ENCODE data around the gene C1orf35. TPM values are rescaled to one million over a fixed set of nuclear protein-coding genes. Genes with fewer than 3 reads are reported as not detected.
A peak's percentile ranks its signal among the peaks of the same experiment; 100 is the strongest.

The C1orf35 gene
- polyA plus RNA-seq, 3 donors, result 6.9 to 34.2 (median 10.6) TPM

- DNase-seq, result no peak
- Mint-ChIP-seq H3K4me1 (peaks cover 4% of the 10 kb centered on the region), H3K27me3 (ENCODE audit: low read depth in 3 of 3) (peaks cover 1 to 7% (median 6%) of the 10 kb centered on the region in 3 donors), H3K36me3 (peaks cover 3 to 15% of the 10 kb centered on the region in 2 donors), H3K9me3 (no peaks in the 10 kb centered on the region), H3K27ac (peak overlapping the region in 4 of 7 donors; percentile 43 to 70 (median 52)), H3K4me3 (no peak overlapping the region)
- Histone ChIP-seq H3K79me2 (ENCODE audit: insufficient read depth, low read length) (no peaks in the 10 kb centered on the region), H3K4me1 (ENCODE audit: control insufficient read depth in 1 of 2, insufficient read depth in 2 of 2, low read length in 2 of 2) (no peaks in the 10 kb centered on the region), H3K9ac (ENCODE audit: insufficient read depth, low read length, poor library complexity, severe bottlenecking) (no peak overlapping the region), H3K27ac (ENCODE audit: low read depth in 1 of 2, low read length in 2 of 2) (no peak overlapping the region), H3K9me3 (replicated peaks in 1 of 2; ENCODE audit: control insufficient read depth in 1 of 2, insufficient read depth in 1 of 2, low read length in 2 of 2) (no peaks in the 10 kb centered on the region), H3K4me2 (replicated peaks; ENCODE audit: extremely low read depth, low read length, poor library complexity, severe bottlenecking) (no peak overlapping the region), H3K36me3 (replicated peaks in 1 of 2; ENCODE audit: control insufficient read depth in 1 of 2, insufficient read depth in 2 of 2, low read length in 2 of 2) (peaks cover 17 to 18% of the 10 kb centered on the region in 2 donors), H3K4me3 (replicated peaks in 1 of 3; ENCODE audit: low read depth in 2 of 3, low read length in 3 of 3) (no peak overlapping the region), H2AFZ (ENCODE audit: insufficient read depth, low read depth, low read length, poor library complexity, severe bottlenecking) (no peak overlapping the region), H3K27me3 (ENCODE audit: control insufficient read depth in 2 of 2, insufficient read depth in 2 of 2, low read length in 2 of 2) (no peaks in the 10 kb centered on the region), H4K20me1 (ENCODE audit: insufficient read depth, low read length) (peaks cover 39% of the 10 kb centered on the region)
- 88% methylated on average over 14 of the region's 19 CpGs for WGBS (ENCODE audit: insufficient coverage)
- intact Hi-C loops (cut with micrococcal nuclease), result no loop called here
- TF ChIP-seq, protein P1, sequence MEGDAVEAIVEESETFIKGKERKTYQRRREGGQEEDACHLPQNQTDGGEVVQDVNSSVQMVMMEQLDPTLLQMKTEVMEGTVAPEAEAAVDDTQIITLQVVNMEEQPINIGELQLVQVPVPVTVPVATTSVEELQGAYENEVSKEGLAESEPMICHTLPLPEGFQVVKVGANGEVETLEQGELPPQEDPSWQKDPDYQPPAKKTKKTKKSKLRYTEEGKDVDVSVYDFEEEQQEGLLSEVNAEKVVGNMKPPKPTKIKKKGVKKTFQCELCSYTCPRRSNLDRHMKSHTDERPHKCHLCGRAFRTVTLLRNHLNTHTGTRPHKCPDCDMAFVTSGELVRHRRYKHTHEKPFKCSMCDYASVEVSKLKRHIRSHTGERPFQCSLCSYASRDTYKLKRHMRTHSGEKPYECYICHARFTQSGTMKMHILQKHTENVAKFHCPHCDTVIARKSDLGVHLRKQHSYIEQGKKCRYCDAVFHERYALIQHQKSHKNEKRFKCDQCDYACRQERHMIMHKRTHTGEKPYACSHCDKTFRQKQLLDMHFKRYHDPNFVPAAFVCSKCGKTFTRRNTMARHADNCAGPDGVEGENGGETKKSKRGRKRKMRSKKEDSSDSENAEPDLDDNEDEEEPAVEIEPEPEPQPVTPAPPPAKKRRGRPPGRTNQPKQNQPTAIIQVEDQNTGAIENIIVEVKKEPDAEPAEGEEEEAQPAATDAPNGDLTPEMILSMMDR (IDR thresholded peaks at IDR 0.05), result no peak
These were observed 49.2 kb upstream of the C1orf35 start for GRCh38 chr1:228152097-228152917.

DNA sequence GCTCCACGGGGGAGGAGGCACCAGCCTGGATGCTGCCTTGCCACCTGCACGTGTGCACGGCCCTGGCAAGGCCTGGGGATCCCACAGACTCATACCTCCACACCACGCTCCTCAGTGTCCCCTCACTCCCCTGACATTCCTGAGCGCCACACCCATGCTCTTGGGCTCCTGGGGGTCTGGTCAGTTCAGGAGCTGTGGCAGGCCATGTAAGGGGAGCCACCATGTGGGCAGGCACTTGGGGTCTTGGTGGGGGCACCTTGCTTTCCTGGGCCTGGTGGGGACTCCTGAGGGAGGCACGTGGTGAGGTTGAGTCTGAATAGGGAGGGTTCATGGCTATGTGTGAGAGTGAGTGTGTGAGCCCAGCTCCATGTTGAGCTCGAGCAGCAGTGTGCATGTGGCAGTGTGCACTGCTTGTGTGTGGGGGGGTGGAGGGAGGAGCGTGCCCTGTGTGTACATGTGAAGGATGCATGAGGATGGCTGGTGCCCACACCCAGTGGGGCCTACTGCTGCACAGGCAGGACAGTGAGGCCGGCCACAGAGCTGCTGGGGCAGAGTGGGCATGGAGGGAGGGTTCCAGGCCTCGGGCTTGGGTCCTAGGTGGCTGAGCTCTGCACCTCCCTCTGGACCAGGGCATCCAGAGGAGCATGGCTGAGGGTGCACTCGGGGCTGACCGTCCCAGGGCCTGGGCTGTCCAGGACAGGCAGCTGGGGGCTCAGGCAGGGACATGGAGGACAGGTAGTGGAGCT lies 48.2 kb upstream of the C1orf35 start:
- TF ChIP-seq, protein P1 (IDR thresholded peaks at IDR 0.05), result no peak
- intact Hi-C loops (cut with micrococcal nuclease), result no loop called here
- no peaks in the 10 kb centered on the region for H3K9me3 ChIP-seq (replicated peaks in 1 of 2; ENCODE audit: control insufficient read depth in 1 of 2, insufficient read depth in 1 of 2, low read length in 2 of 2)
- H3K4me3 Mint-ChIP-seq, result no peak overlapping the region
- peaks cover 48% of the 10 kb centered on the region for H4K20me1 ChIP-seq (ENCODE audit: insufficient read depth, low read length)
- H3K9ac ChIP-seq (ENCODE audit: insufficient read depth, low read length, poor library complexity, severe bottlenecking), result no peak overlapping the region
- peaks cover 0 to 3% (median under 1%) of the 10 kb centered on the region in 3 donors for H3K27me3 Mint-ChIP-seq (ENCODE audit: low read depth in 3 of 3)
- no peaks in the 10 kb centered on the region for H3K27me3 ChIP-seq (ENCODE audit: control insufficient read depth in 2 of 2, insufficient read depth in 2 of 2, low read length in 2 of 2)
- H3K36me3 ChIP-seq (replicated peaks in 1 of 2; ENCODE audit: control insufficient read depth in 1 of 2, insufficient read depth in 2 of 2, low read length in 2 of 2), result peaks cover 27% of the 10 kb centered on the region in 2 donors
- peaks cover 4% of the 10 kb centered on the region for H3K79me2 ChIP-seq (ENCODE audit: insufficient read depth, low read length)
- no peak overlapping the region for H3K4me3 ChIP-seq (replicated peaks in 1 of 3; ENCODE audit: low read depth in 2 of 3, low read length in 3 of 3)
- no peak overlapping the region for H3K27ac ChIP-seq (ENCODE audit: low read depth in 1 of 2, low read length in 2 of 2)
- no peak overlapping the region for H3K4me2 ChIP-seq (replicated peaks; ENCODE audit: extremely low read depth, low read length, poor library complexity, severe bottlenecking)
- H2AFZ ChIP-seq (ENCODE audit: insufficient read depth, low read depth, low read length, poor library complexity, severe bottlenecking), result no peak overlapping the region
- H3K27ac Mint-ChIP-seq, result peak overlapping the region in 5 of 7 donors; percentile 21 to 70 (median 51)
- no peak for DNase-seq
- H3K9me3 Mint-ChIP-seq, result no peaks in the 10 kb centered on the region
- H3K4me1 Mint-ChIP-seq, result peaks cover 4% of the 10 kb centered on the region
- H3K36me3 Mint-ChIP-seq, result peaks cover 7 to 25% of the 10 kb centered on the region in 2 donors
- WGBS (ENCODE audit: insufficient coverage), result 93% methylated on average over 8 of the region's 12 CpGs
- H3K4me1 ChIP-seq (ENCODE audit: control insufficient read depth in 1 of 2, insufficient read depth in 2 of 2, low read length in 2 of 2), result no peaks in the 10 kb centered on the region

Data from CD14-positive monocyte (primary cell).